HuH-7.5 (cell line): ENCODE results near the gene TEDC1.
"Not testable (repeated sequence)": the region's sequence is repeated elsewhere in the genome, so short reads cannot be mapped to it uniquely, and the experiment has no call there.

Experiments
- DNase-seq: peaks from one replicate; pipeline ENCODE4 v3.0.0; 2011; ENCODE audit warnings: low spot score

Gene TEDC1

GRCh38 chr14:105540811-105541210, 49.8 kb downstream of the TEDC1 start:
- no peak for DNase-seq

GRCh38 chr14:105541218-105541875, 50.3 kb downstream of the TEDC1 start:
- no peak for DNase-seq

DNA sequence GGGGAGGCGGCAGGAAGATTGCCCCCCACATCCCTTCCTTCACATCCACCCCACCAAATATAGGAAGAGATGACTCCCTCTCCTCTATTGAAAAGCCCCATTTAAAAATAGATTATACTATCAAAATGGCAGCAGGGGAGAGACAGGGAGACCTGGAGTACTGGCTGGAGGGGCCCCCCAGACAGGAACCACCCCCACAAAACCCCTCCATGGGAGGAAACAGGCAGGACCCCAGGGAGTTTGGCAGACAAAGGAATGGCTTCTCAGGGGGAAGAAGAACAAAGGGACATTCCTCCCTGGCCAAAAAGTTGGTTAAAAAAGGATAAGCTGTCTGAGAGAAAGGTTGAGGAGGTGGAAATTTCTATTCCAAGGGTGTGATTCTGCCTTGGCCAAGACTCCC, 54.6 kb downstream of the TEDC1 start:
- not testable (repeated sequence) for DNase-seq

- DNase-seq, result not testable (repeated sequence)
Observed at GRCh38 chr14:105546410-105546809, 55.4 kb downstream of the TEDC1 start.

- DNase-seq, result not testable (repeated sequence)
Observed at GRCh38 chr14:105547072-105547471, 56.0 kb downstream of the TEDC1 start.

DNA sequence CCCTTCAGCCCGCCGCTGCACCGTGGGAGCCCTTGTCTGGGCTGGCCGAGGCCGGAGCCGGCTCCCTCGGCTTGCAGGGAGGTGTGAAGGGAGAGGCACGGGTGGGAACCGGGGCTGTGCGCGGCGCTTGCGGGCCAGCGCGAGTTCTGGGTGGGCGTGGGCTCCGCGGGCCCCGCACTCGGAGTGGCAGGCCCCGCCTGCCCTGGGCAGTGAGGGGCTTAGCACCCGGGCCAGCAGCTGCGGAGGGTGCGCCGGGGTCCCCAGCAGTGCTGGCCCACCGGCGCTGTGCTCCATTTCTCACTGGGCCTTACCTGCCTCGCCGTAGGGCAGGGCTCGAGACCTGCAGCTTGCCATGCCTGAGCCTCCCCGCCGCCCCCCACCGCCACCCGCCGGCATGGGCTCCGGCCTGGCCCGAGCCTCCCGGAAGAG, 56.7 kb downstream of the TEDC1 start:
- no peak for DNase-seq
